PC-9 (cell line): Measurements from ENCODE around the gene OR10H2. TPM values are rescaled to one million over a fixed set of nuclear protein-coding genes. Genes with fewer than 3 reads are reported as not detected.

Experiments
- BruUV-seq: library from RNA; stranded (reverse); fragments of 400-500 nt; replicated peaks from 2 replicates; lab custom pipeline; 2021; lab: Mats Ljungman, UMichigan
- CTCF ChIA-PET: fragments of 300-600 bp; sonication (Branson Sonifier 250); formaldehyde crosslinking; loops from one replicate; lab custom pipeline; 2022; ENCODE audit warnings: antibody characterized with exemption; lab: Charles Lee
- POLR2A ChIA-PET: fragments of 300-600 bp; sonication (Branson Sonifier 250); formaldehyde crosslinking; loops from one replicate; lab custom pipeline; 2022; ENCODE audit warnings: antibody characterized with exemption; ENCODE audit not compliant: unreplicated experiment; lab: Charles Lee
- DNase-seq, 2 experiments: peaks; one replicate each; pipeline versions ENCODE4 v3.0.0 to v3.0.0-alpha.2; 2015 to 2022; ENCODE audit warnings: mixed read lengths in 1 of 2
- H2AFZ ChIP-seq: fragments of 200-600 bp; sonication (generic); 2 replicates; pipeline ENCODE4 v1.8.1; 2017; ENCODE audit warnings: antibody characterized with exemption
- H3F3A ChIP-seq: fragments of 200-600 bp; sonication (generic); 2 replicates; pipeline ENCODE4 v1.8.1; 2017; ENCODE audit warnings: antibody characterized with exemption, mild to moderate bottlenecking, low read depth; ENCODE audit not compliant: insufficient read depth
- H3K27ac ChIP-seq: fragments of 200-600 bp; sonication (generic); 2 replicates; pipeline ENCODE4 v1.6.1; 2016; ENCODE audit warnings: mixed run types
- H3K27me3 ChIP-seq: fragments of 200-600 bp; sonication (generic); 2 replicates; pipeline ENCODE4 v1.6.1; 2016; ENCODE audit warnings: low read depth, mixed run types; ENCODE audit not compliant: insufficient read depth
- H3K36me3 ChIP-seq: fragments of 200-600 bp; sonication (generic); 2 replicates; pipeline ENCODE4 v1.6.1; 2016; ENCODE audit warnings: low read depth, mixed run types
- H3K4me1 ChIP-seq: fragments of 200-600 bp; sonication (generic); replicated peaks from 2 replicates; pipeline ENCODE4 v1.6.1; 2016; ENCODE audit warnings: mixed run types; ENCODE audit not compliant: insufficient read depth
- H3K4me2 ChIP-seq: fragments of 200-600 bp; sonication (generic); 2 replicates; pipeline ENCODE4 v1.6.1; 2017; ENCODE audit warnings: mixed run types
- H3K4me3 ChIP-seq: fragments of 200-600 bp; sonication (generic); 2 replicates; pipeline ENCODE4 v1.6.1; 2016; ENCODE audit warnings: mixed run types
- H3K79me2 ChIP-seq: fragments of 200-600 bp; sonication (generic); 2 replicates; pipeline ENCODE4 v1.6.1; 2017; ENCODE audit warnings: low read depth, mixed run types
- H3K9me2 ChIP-seq: fragments of 200-600 bp; sonication (generic); 2 replicates; pipeline ENCODE4 v1.8.1; 2017; ENCODE audit warnings: mild to moderate bottlenecking; ENCODE audit not compliant: insufficient read depth
- H3K9me3 ChIP-seq: fragments of 200-600 bp; sonication (generic); 2 replicates; pipeline ENCODE4 v1.8.1; 2016; ENCODE audit warnings: low read depth; ENCODE audit not compliant: insufficient read depth
- H4K20me1 ChIP-seq: fragments of 200-600 bp; sonication (generic); 2 replicates; pipeline ENCODE4 v1.8.1; 2017; ENCODE audit not compliant: insufficient read depth
- EZH2 ChIP-seq: fragments of 200-600 bp; sonication (generic); IDR thresholded peaks from 2 replicates; pipeline ENCODE4 v1.8.0; 2017; ENCODE audit warnings: antibody characterized with exemption, low read depth
- intact Hi-C: fragments of 100-400 bp; cut with micrococcal nuclease; formaldehyde crosslinking; loops from one replicate; pipeline ENCODE4 v1.10.0; 2022; ENCODE audit not compliant: unreplicated experiment
- total RNA-seq: library from RNA; stranded (reverse); gene quantifications from 2 replicates; pipeline ENCODE4 v1.2.3, GENCODE V29; 2021
- TF ChIP-seq, protein P1 (sequence below): fragments of 200-600 bp; sonication (generic); conservative IDR thresholded peaks from 2 replicates; pipeline ENCODE4 v1.6.1; 2017; ENCODE audit warnings: mixed run types, antibody characterized with exemption, mild to moderate bottlenecking, moderate library complexity

OR10H2 gene
- total RNA-seq, 1 experiment from 2014 or later, result not detected

DNA sequence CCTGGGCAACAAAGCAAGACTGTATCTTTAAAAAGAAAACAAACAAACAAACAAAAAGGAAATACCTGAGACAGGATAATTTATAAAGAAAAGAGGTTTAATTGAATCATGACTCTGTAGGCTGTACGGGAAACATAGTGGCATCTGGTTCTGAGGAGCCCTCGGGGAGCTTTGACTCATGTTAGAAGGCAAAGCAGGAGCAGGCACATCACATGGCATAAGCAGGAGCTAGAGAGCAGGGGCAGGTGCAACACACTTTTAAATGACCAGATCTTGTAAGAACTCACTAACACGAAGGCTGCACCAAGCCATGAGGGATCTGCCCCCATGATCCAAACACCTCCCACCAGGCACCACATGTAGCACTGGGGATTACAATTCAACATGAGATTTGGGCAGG, 13.2 kb upstream of the OR10H2 start:
- TF ChIP-seq, protein P1, sequence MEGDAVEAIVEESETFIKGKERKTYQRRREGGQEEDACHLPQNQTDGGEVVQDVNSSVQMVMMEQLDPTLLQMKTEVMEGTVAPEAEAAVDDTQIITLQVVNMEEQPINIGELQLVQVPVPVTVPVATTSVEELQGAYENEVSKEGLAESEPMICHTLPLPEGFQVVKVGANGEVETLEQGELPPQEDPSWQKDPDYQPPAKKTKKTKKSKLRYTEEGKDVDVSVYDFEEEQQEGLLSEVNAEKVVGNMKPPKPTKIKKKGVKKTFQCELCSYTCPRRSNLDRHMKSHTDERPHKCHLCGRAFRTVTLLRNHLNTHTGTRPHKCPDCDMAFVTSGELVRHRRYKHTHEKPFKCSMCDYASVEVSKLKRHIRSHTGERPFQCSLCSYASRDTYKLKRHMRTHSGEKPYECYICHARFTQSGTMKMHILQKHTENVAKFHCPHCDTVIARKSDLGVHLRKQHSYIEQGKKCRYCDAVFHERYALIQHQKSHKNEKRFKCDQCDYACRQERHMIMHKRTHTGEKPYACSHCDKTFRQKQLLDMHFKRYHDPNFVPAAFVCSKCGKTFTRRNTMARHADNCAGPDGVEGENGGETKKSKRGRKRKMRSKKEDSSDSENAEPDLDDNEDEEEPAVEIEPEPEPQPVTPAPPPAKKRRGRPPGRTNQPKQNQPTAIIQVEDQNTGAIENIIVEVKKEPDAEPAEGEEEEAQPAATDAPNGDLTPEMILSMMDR, result no peak
- no peak for TF ChIP-seq EZH2
- no peak for DNase-seq
- Histone ChIP-seq H3F3A (no peaks in the 10 kb centered on the region), H4K20me1 (no peaks in the 10 kb centered on the region), H3K4me2 (no peak overlapping the region), H3K9me2 (no peaks in the 10 kb centered on the region), H3K36me3 (no peaks in the 10 kb centered on the region), H2AFZ (no peak overlapping the region), H3K9me3 (no peaks in the 10 kb centered on the region), H3K27me3 (peaks cover 45% of the 10 kb centered on the region), H3K4me3 (no peak overlapping the region), H3K27ac (no peak overlapping the region), H3K4me1 (no peaks in the 10 kb centered on the region), H3K79me2 (no peaks in the 10 kb centered on the region)
- BruUV-seq, result no TSS peak
- ChIA-PET POLR2A (no interaction called here), CTCF (no interaction called here)
- intact Hi-C loops, result no loop called here

DNA sequence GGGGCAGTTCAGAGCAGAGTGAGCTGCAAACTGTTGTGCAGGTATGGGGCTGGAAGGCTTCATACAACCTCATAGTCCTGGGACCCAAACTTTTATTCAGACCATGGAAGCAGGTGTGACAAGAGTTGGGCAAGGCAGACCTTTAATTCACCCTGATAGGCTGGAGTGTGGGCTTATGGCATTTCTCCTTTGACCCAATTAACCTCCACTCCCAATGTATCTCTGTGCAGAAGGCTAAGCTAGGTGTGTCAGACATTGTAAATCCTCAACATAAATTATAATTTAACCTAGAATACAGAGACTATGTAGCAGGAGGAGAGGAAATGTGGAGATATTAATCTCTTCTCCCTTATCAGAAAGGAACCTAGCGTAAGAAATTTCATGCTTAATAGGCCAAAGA, 12.2 kb upstream of the OR10H2 start:
- Histone ChIP-seq H3K9me2 (no peaks in the 10 kb centered on the region), H3K4me2 (no peak overlapping the region), H3K27ac (no peak overlapping the region), H3F3A (no peaks in the 10 kb centered on the region), H3K27me3 (peaks cover 38% of the 10 kb centered on the region), H3K36me3 (no peaks in the 10 kb centered on the region), H4K20me1 (no peaks in the 10 kb centered on the region), H3K4me1 (no peaks in the 10 kb centered on the region), H3K9me3 (no peaks in the 10 kb centered on the region), H3K79me2 (no peaks in the 10 kb centered on the region), H3K4me3 (no peak overlapping the region), H2AFZ (no peak overlapping the region)
- TF ChIP-seq, protein P1, result no peak
- TF ChIP-seq EZH2, result no peak
- intact Hi-C loops, result no loop called here
- ChIA-PET CTCF (no interaction called here), POLR2A (no interaction called here)
- no TSS peak for BruUV-seq
- DNase-seq, result no peak

DNA sequence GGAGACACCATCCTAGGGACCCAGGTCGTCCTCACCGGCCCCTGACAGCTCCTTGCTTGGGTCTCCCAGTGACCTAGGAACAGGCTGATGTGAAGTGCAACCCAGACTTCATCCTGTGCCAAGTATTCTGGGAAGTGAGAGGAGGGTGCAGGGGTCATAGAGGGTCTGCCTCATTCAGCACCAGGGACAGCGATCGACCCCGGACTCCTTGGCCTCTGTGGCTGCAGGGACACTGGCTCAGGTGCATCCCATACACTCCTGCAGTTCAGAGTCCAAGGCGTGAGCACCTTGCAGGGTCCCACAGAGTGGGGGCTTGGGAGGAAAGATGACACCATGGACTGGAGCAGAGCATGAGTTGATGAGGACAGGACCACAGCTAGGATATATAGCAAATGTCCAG, 10.0 kb upstream of the OR10H2 start:
- CTCF ChIA-PET, result no interaction called here
- BruUV-seq, result no TSS peak

More for the DNA sequence above, 10.0 kb upstream of the OR10H2 start:
- no peak for TF ChIP-seq EZH2
- TF ChIP-seq, protein P1, result no peak
- Histone ChIP-seq H3K4me3 (no peak overlapping the region), H3K36me3 (no peaks in the 10 kb centered on the region), H2AFZ (no peak overlapping the region), H3K4me2 (no peak overlapping the region), H3F3A (no peaks in the 10 kb centered on the region), H3K79me2 (no peaks in the 10 kb centered on the region), H4K20me1 (no peaks in the 10 kb centered on the region), H3K27ac (no peak overlapping the region), H3K9me3 (no peaks in the 10 kb centered on the region), H3K27me3 (peaks cover 58% of the 10 kb centered on the region), H3K4me1 (no peaks in the 10 kb centered on the region), H3K9me2 (no peaks in the 10 kb centered on the region)
- POLR2A ChIA-PET, result no interaction called here
- intact Hi-C loops, result no loop called here
- DNase-seq, result no peak
